Mammary epithelial cell (primary cell): ENCODE data around the gene KRT32.

ENCODE experiments used
- EZH2 ChIP-seq: IDR thresholded peaks from 2 replicates; pipeline ENCODE4 v1.6.1; 2012; ENCODE audit warnings: low read length, inconsistent platforms, borderline replicate concordance
- TF ChIP-seq, protein P1 (sequence below), 2 donors: IDR thresholded peaks in 1 of 2; conservative IDR thresholded peaks in 1 of 2; 2 replicates each; pipeline ENCODE4 v1.5.1; 2011 to 2012; ENCODE audit warnings: inconsistent platforms in 2 of 2, low read length in 2 of 2, mild to moderate bottlenecking in 2 of 2, control low read depth in 1 of 2, low read depth in 1 of 2; ENCODE audit not compliant: insufficient read depth in 1 of 2; ENCODE audit errors: extremely low read depth in 1 of 2

DNA sequence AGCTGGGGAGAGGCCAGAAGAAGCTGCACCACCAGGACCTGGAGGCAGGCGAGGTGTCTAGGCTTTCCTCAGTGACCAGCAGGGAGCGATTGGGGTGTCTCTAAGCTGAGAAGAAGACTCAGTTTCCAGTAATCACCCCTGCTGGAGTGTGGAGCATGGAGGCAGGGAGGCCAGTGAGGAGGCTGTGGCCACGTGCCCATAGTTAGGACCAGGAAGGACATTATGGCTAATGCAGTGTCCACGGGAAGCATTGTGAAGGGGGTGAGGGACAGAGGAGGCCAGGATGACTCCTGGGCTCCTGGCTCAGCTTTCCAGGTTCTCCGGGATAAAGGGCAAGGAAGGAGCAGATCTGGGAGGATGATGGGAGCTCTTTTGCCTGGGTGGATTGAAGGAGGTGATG, 32.5 kb upstream of the KRT32 start:
- no peak for TF ChIP-seq EZH2
- TF ChIP-seq, protein P1, sequence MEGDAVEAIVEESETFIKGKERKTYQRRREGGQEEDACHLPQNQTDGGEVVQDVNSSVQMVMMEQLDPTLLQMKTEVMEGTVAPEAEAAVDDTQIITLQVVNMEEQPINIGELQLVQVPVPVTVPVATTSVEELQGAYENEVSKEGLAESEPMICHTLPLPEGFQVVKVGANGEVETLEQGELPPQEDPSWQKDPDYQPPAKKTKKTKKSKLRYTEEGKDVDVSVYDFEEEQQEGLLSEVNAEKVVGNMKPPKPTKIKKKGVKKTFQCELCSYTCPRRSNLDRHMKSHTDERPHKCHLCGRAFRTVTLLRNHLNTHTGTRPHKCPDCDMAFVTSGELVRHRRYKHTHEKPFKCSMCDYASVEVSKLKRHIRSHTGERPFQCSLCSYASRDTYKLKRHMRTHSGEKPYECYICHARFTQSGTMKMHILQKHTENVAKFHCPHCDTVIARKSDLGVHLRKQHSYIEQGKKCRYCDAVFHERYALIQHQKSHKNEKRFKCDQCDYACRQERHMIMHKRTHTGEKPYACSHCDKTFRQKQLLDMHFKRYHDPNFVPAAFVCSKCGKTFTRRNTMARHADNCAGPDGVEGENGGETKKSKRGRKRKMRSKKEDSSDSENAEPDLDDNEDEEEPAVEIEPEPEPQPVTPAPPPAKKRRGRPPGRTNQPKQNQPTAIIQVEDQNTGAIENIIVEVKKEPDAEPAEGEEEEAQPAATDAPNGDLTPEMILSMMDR (conservative IDR thresholded peaks at IDR 0.05 in 1 of 2, IDR thresholded peaks at IDR 0.05 in 1 of 2; ENCODE audit: extremely low read depth in 1 of 2, insufficient read depth in 1 of 2, low read depth in 1 of 2, low read length in 2 of 2) = no peak
